Activated CD4-positive, alpha-beta memory T cell treated with anti-CD3 and anti-CD28 coated beads for 36 hours (primary cell): Measurements from ENCODE around the gene C11orf21. TPM values are rescaled to one million over a fixed set of nuclear protein-coding genes. Genes with fewer than 3 reads are reported as not detected.

ENCODE experiments used
- CTCF ChIA-PET: fragments of 350-600 bp; sonication (Branson Sonifier 250); formaldehyde crosslinking; loops from one replicate; lab custom pipeline; 2021; ENCODE audit warnings: antibody characterized with exemption, inconsistent platforms; lab: Charles Lee
- POLR2A ChIA-PET: fragments of 350-600 bp; sonication (Branson Sonifier 250); formaldehyde crosslinking; loops from one replicate; lab custom pipeline; 2021; ENCODE audit warnings: antibody characterized with exemption; lab: Charles Lee
- DNase-seq: peaks from one replicate; pipeline ENCODE4 v3.0.0-alpha.2; 2020
- H3K27ac Mint-ChIP-seq: one replicate; pipeline ENCODE4 v1.8.0; 2021; ENCODE audit warnings: mixed read lengths
- H3K27me3 Mint-ChIP-seq: one replicate; pipeline ENCODE4 v1.8.0; 2021; ENCODE audit warnings: mixed read lengths
- H3K36me3 Mint-ChIP-seq: one replicate; pipeline ENCODE4 v1.8.0; 2021; ENCODE audit warnings: mixed read lengths
- H3K4me1 Mint-ChIP-seq: one replicate; pipeline ENCODE4 v1.8.0; 2021; ENCODE audit warnings: low read depth, mixed read lengths
- H3K4me3 Mint-ChIP-seq: one replicate; pipeline ENCODE4 v1.8.0; 2021; ENCODE audit warnings: mild to moderate bottlenecking, mixed read lengths
- H3K9me3 Mint-ChIP-seq: one replicate; pipeline ENCODE4 v1.8.0; 2021; ENCODE audit warnings: mixed read lengths
- intact Hi-C: fragments of 100-400 bp; cut with micrococcal nuclease; formaldehyde crosslinking; loops from one replicate; pipeline ENCODE4 v1.15.1; 2023
- total RNA-seq, 2 experiments: library from RNA; stranded (reverse); gene quantifications; one replicate each; pipeline ENCODE4 v1.2.3, GENCODE V29; 2021

Gene C11orf21
- total RNA-seq, 2 experiments from 2014 or later: 8.2 to 8.8 TPM

DNA sequence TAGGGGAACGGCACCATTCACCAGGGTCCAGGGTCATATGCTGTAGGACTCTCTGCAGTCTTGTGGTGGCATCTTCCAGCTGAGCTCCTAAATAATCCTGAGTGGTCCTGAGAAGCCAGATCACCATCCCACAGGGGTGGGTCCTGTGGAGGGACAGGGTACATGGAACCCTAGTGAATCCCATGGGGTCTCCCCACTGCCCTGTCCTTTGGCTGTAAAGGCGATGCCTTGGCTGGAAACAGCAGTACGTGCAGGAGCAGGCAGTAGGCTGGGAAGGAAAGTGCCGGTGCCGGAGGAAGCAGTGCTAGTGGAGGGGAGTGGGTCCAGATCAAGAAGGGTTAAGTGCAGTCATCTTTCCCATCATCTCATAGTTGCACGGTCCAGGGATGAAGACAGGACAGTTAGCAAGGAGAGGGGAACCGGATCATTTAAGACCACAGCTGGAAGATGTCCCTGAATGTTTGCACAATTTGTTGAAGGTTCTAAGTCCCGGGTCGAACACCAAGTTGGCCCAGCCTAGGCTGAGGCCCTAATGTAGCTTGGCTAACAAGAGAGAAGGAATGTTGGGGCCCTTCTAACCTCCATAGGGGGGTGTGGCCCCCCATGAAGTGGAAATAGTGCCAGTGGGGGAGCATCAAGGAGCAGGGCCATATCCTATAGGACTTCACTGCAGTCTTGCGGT lies 18.2 kb upstream of the C11orf21 start:
- intact Hi-C loops: no loop called here
- Mint-ChIP-seq H3K36me3 (peaks cover 4% of the 10 kb centered on the region), H3K27ac (no peak overlapping the region), H3K4me1 (no peaks in the 10 kb centered on the region), H3K9me3 (peaks cover 18% of the 10 kb centered on the region), H3K27me3 (peaks cover 9% of the 10 kb centered on the region), H3K4me3 (no peak overlapping the region)
- CTCF ChIA-PET: no interaction called here
- POLR2A ChIA-PET: no interaction called here
- DNase-seq: no peak

DNA sequence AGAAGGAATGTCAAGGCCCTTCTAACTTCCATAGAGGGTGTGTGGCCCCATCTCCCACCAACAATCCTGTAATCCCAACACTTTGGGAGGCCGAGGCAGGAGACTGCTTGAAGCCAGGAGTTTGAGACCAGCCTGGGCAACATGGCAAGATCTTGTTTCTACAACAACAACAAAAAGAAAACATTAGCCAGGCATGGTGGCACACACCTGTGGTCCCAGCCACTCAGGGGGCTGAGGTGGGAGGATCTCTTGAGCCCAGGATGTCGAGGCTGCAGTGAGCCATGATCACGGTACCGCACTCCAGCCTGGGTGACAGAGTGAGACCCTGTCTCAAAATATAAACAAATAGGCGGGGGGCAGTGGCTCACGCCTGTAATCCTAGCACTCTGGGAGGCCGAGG lies 17.0 kb upstream of the C11orf21 start:
- H3K27ac Mint-ChIP-seq: no peak overlapping the region
- peaks cover 18% of the 10 kb centered on the region for H3K9me3 Mint-ChIP-seq
- no peaks in the 10 kb centered on the region for H3K4me1 Mint-ChIP-seq
- peaks cover 9% of the 10 kb centered on the region for H3K27me3 Mint-ChIP-seq
- ChIA-PET POLR2A (no interaction called here), CTCF (interaction anchor here (2.8 kb wide), 1 partner anchor 14 kb away, joined by 17 read pairs; no protein-coding TSS in a partner anchor)
- no peak overlapping the region for H3K4me3 Mint-ChIP-seq
- DNase-seq: no peak
- intact Hi-C loops: no loop called here
- H3K36me3 Mint-ChIP-seq: peaks cover 4% of the 10 kb centered on the region

DNA sequence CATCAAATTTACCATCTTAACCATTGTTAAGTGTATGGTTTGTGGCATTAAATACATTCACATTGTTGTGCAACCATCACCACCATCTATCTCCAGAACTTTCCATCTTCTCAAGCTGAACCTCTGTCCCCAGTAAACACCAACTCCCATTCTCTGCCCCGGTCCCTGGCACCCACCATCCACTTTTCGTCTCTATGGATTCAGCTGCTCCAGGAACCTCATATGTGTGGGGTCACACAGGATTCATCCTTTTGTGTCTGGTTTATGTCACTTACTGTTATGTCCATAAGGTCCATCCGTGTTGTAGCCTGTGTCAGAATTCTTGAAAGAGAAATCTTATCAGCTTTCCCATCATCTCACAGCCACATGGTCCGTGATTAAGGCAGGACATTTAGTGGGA lies 16.4 kb upstream of the C11orf21 start:
- Mint-ChIP-seq H3K9me3 (peaks cover 12% of the 10 kb centered on the region), H3K27ac (no peak overlapping the region), H3K4me3 (no peak overlapping the region), H3K36me3 (peaks cover 4% of the 10 kb centered on the region), H3K27me3 (peaks cover 9% of the 10 kb centered on the region), H3K4me1 (no peaks in the 10 kb centered on the region)
- CTCF ChIA-PET: interaction anchor here (2.8 kb wide), 1 partner anchor 14 kb away, joined by 17 read pairs; no protein-coding TSS in a partner anchor
- DNase-seq: no peak
- intact Hi-C loops: no loop called here
- POLR2A ChIA-PET: no interaction called here

DNA sequence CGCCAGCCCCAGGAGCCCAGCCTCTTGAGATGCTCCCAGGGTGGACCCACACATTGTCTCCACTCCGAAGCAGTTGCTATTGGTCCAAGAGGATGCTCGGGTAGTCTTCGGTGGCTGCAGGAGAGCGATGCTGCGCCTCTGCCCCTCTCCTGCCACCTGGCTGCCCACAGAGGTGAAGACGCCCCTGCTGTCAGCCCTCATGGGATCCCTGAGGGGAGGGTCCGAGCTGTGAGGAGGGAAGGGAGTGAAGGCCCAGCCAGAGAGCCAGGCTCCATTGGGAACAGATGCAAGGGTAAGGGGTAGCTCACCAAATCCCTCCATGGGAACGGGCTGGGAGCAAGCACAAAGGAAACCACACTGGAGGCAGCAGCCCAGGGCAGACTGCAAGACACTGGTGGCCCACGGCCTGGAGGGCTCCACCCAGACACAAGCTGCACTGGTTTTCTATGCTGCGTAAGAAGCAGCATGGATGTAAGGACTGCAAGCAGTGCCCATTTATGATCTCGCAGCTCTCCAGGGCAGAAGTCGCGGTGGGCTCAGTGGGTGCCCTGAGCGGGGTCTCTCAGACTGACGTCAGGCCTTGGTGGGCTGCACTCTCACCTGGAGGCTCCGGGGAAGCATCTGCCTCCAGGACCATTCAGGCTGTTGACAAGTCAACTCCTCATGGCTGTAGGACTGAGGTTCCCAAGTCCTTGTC lies 15.8 kb upstream of the C11orf21 start:
- Mint-ChIP-seq H3K36me3 (no peaks in the 10 kb centered on the region), H3K27me3 (peaks cover 5% of the 10 kb centered on the region), H3K9me3 (peaks cover 6% of the 10 kb centered on the region), H3K4me1 (no peaks in the 10 kb centered on the region), H3K27ac (no peak overlapping the region), H3K4me3 (no peak overlapping the region)
- ChIA-PET POLR2A (no interaction called here), CTCF (interaction anchor here (2.8 kb wide), 1 partner anchor 13 kb away, joined by 17 read pairs; no protein-coding TSS in a partner anchor)
- DNase-seq: no peak
- intact Hi-C loops: no loop called here

DNA sequence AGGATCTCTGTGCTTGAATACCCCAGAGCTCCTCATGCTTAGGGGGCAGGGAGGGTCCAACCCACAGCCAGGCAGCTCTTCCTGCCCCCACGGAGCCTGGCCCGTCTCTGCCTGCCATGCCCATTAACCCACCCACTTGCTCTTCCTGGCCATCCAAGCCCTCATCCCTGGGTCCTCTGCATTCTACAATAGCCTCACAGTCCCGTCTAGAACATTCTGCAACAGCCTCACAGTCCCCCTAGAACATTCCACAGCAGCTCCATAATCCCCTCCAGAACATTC lies 15.2 kb upstream of the C11orf21 start:
- Mint-ChIP-seq H3K27me3 (peaks cover 3% of the 10 kb centered on the region), H3K4me1 (no peaks in the 10 kb centered on the region), H3K4me3 (no peak overlapping the region), H3K36me3 (no peaks in the 10 kb centered on the region), H3K9me3 (peaks cover 3% of the 10 kb centered on the region), H3K27ac (no peak overlapping the region)
- ChIA-PET CTCF (interaction anchor here (1.1 to 2.8 kb wide), 2 partner anchors 13 to 104 kb away, joined by 3 to 17 read pairs; no protein-coding TSS in a partner anchor), POLR2A (no interaction called here)
- no peak for DNase-seq
- intact Hi-C loops: no loop called here

DNA sequence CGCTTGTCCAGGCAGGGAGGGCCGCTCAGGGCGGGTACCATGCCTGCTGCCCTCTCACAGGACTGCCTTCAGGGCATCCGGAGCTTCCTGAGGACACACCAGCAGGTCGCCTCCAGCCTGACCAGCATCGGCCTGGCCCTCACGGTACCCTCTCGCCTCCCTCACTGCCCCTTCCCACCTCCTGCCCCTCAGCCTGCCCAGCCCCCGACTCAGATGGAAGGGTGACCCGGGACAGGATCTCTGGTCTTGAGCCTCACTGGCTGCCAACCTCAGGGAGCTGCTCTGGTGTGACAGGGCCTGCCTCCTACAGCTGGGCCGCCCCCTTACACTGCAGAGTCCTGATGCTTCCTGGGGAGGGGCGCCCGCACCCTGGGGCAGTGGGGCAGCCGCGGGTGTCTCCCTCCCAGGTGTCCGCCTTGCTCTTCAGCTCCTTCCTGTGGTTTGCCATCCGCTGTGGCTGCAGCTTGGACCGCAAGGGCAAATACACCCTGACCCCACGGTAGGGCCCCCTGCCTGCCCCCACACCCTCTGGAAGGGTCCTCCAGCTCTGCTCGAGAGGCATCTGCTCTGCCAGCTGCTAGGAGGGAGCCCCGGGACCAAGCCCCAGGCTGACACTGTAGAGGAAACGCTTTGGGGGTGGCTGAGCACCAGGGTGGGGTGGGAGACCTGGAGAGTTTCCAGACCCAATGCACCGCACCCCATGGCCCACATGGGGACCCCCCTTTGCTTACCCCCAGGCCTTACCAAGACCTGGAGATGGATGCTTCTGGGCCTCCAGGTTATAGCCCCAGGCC lies 14.6 kb upstream of the C11orf21 start:
- H3K9me3 Mint-ChIP-seq: no peaks in the 10 kb centered on the region
- H3K4me3 Mint-ChIP-seq: no peak overlapping the region
- ChIA-PET CTCF (interaction anchor here (1.1 to 2.8 kb wide), 2 partner anchors 12 to 105 kb away, joined by 3 to 17 read pairs; no protein-coding TSS in a partner anchor), POLR2A (no interaction called here)
- no peak overlapping the region for H3K27ac Mint-ChIP-seq
- no peaks in the 10 kb centered on the region for H3K27me3 Mint-ChIP-seq
- no peaks in the 10 kb centered on the region for H3K4me1 Mint-ChIP-seq
- DNase-seq: no peak
- no peaks in the 10 kb centered on the region for H3K36me3 Mint-ChIP-seq
- intact Hi-C loops: no loop called here

DNA sequence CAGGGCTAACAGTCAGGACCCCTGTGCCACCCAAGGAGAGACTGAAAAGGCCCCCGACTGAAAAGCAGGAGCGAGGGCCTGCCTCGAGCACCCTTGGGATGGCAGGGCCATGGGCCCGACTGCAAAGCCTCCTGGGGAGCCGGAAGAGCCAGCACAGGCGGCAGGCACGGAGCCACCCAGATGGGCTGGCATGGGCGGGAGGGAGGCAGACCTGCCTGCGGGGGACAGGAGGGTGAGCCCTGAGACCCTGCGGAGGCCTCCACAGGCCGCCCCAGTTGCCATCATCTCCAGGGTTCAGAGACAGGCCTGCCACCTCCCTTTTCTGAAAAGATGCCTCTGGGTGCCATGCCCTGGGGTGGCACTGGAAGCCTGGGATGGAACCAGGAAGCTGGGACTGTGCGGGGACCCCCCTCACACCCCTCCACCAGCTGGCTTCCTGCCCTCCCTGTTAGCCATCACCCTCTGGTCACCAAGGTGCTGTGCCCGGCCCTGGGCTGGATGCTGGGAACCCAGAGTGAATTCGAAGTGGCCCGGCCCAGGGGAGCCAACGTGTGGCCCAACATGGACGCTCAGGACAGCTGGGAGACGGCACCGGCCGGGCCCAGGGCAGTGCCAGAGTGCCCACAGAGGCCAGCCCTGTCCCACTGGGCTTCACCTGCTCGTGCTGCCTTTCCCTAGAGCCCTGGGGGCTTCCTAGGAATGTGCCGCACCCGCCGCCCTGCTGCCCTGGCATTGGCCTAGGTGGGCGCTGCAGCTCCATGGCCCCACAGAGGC lies 13.9 kb upstream of the C11orf21 start:
- H3K4me3 Mint-ChIP-seq: no peak overlapping the region
- intact Hi-C loops: no loop called here
- no peak overlapping the region for H3K27ac Mint-ChIP-seq
- H3K9me3 Mint-ChIP-seq: no peaks in the 10 kb centered on the region
- DNase-seq: no peak
- H3K27me3 Mint-ChIP-seq: no peaks in the 10 kb centered on the region
- no peaks in the 10 kb centered on the region for H3K36me3 Mint-ChIP-seq
- ChIA-PET CTCF (interaction anchor here (1.1 to 2.8 kb wide), 2 partner anchors 11 to 105 kb away, joined by 3 to 17 read pairs; no protein-coding TSS in a partner anchor), POLR2A (no interaction called here)
- no peaks in the 10 kb centered on the region for H3K4me1 Mint-ChIP-seq

DNA sequence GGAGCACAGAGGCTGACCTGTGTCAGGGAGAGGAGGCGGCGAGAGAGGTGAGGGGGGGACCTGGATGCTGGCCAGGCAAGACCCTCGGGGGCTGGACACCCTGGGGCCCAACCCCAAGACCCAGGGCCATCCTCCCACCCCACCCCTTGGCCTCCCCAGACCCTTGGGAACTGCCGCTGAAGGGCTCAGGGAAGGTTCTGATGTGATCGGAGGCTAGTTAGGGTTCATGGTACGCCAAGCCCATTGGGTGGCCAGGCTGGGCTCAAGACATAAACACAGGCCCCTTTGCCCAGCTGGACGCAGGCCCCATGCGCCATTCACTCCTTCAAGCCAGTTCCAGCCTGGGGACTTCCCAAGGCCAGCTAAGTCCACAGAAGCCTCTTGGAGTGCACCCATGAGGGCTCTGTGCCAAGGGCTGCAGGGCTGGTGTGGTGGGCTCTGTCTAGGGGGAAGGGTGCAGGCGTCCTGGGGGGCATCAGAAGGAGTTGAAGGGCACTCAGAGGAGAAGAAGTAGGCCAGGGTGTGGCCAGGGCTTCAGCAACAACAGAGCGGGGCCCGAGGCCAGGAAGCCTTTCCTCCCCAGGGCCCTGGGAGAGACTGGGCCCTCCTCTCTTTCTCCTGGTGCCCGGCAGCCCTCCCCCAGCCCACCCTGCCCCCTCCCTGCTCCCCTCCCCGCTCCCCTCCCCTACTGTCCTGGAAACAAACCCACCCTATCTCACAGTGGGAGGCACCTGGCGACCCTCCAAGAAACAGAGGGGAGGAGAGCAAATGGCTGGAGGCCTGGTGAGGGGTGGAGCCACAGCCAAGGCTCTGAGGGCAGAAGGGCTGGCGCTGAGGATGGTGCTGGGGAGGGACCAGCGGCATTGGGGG lies 13.0 kb upstream of the C11orf21 start:
- intact Hi-C loops: no loop called here
- Mint-ChIP-seq H3K4me1 (no peaks in the 10 kb centered on the region), H3K27ac (no peak overlapping the region), H3K9me3 (no peaks in the 10 kb centered on the region), H3K36me3 (no peaks in the 10 kb centered on the region), H3K27me3 (no peaks in the 10 kb centered on the region), H3K4me3 (no peak overlapping the region)
- ChIA-PET POLR2A (no interaction called here), CTCF (interaction anchor here (0.9 kb wide), 1 partner anchor 106 kb away, joined by 3 read pairs; no protein-coding TSS in a partner anchor)
- DNase-seq: no peak

DNA sequence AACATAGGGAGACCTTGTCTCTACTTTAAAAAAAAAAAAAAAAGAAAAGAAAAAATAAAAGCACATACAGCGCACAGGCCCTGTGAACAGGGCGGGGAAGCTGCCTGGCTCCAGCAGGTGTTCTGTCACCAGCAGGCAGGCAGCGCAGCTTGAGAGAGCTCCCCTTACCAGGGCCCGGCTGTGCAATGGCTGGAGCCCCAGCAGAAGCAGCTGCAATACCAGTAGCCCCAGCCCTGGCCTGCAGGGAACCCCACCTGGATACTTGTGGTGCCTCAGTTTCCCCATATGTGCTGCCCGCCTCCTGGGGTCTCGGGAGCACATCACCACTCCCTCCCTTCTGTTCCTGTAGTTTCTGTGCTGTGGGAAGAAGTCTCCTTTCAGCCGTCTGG lies 12.4 kb upstream of the C11orf21 start:
- CTCF ChIA-PET: interaction anchor here (0.6 to 0.9 kb wide), 3 partner anchors 9 to 205 kb away, joined by 3 read pairs; no protein-coding TSS in a partner anchor
- H3K27me3 Mint-ChIP-seq: no peaks in the 10 kb centered on the region
- H3K36me3 Mint-ChIP-seq: no peaks in the 10 kb centered on the region
- H3K27ac Mint-ChIP-seq: no peak overlapping the region
- intact Hi-C loops: no loop called here
- POLR2A ChIA-PET: no interaction called here
- H3K9me3 Mint-ChIP-seq: no peaks in the 10 kb centered on the region
- DNase-seq: no peak
- no peaks in the 10 kb centered on the region for H3K4me1 Mint-ChIP-seq
- no peak overlapping the region for H3K4me3 Mint-ChIP-seq

DNA sequence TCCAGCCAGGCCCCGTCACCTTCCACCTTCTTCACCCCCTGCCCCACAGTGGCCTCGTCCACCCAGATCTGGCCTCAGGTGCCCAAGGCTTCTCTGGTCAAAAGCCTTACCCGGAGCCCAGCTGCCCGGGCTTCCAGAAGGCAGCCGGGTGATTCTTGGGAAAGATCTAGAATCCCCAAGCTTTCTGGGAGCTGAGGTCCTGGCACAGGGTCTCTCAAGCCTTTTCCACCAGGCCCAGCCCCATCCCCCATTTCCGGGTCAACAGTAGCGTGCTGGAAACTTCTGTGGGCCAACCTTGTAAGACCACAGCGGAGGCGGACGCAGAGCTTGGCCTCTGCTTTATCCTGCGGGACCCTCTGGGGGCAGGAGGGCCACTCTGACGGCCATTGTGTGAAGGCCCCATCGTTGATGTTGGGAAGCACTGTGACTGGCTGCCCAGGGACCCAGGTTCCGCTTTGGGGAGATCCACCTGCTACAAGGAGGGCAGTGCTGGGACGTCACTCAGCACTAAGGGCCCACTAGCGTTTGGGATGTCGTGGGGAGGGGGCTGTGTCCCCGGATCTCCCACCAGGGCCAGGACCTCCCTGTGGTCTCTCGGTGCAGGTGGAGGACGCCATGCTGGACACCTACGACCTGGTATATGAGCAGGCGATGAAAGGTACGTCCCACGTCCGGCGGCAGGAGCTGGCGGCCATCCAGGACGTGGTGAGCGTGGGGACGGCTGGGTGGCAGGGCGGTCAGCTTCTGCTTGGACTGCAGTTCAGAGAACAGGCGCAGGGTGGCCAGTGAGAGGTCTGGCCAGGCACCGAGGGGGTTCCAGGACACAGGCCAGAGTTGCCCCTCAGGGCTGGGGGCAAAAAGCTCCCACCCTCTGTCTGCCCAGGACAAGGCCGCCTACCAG lies 11.6 kb upstream of the C11orf21 start:
- no peaks in the 10 kb centered on the region for H3K4me1 Mint-ChIP-seq
- ChIA-PET POLR2A (no interaction called here), CTCF (interaction anchor here (0.6 to 0.9 kb wide), 3 partner anchors 8 to 205 kb away, joined by 3 read pairs; no protein-coding TSS in a partner anchor)
- no peak for DNase-seq
- no peaks in the 10 kb centered on the region for H3K9me3 Mint-ChIP-seq
- H3K27ac Mint-ChIP-seq: no peak overlapping the region
- H3K4me3 Mint-ChIP-seq: no peak overlapping the region
- no peaks in the 10 kb centered on the region for H3K36me3 Mint-ChIP-seq
- H3K27me3 Mint-ChIP-seq: no peaks in the 10 kb centered on the region
- intact Hi-C loops: no loop called here
